GM12872 (cell line): ENCODE measurements around the gene EDNRB.

Experiments used
- CTCF ChIP-seq: IDR thresholded peaks from 3 replicates; pipeline ENCODE4 v1.5.1; 2011; ENCODE audit warnings: low read depth, mild to moderate bottlenecking, low read length, moderate library complexity; ENCODE audit not compliant: insufficient read depth

Gene EDNRB

GRCh38 chr13:77863144-77863543 lies 55.5 kb downstream of the EDNRB start:
- no peak for TF ChIP-seq CTCF

GRCh38 chr13:77861741-77862140 lies 56.9 kb downstream of the EDNRB start:
- no peak for TF ChIP-seq CTCF

GRCh38 chr13:77860507-77860981 lies 58.1 kb downstream of the EDNRB start:
- TF ChIP-seq CTCF, result no peak

GRCh38 chr13:77859450-77859849 lies 59.2 kb downstream of the EDNRB start:
- TF ChIP-seq CTCF, result no peak

- no peak for TF ChIP-seq CTCF
Measured at GRCh38 chr13:77857531-77858209, 61.0 kb downstream of the EDNRB start.

GRCh38 chr13:77853703-77854102 lies 64.9 kb downstream of the EDNRB start:
- no peak for TF ChIP-seq CTCF

GRCh38 chr13:77846173-77846572 lies 72.5 kb downstream of the EDNRB start:
- no peak for TF ChIP-seq CTCF
